ENCODE measurements around the gene MATN4. TPM values are rescaled to one million over a fixed set of nuclear protein-coding genes. Genes with fewer than 3 reads are reported as not detected.

MATN4 gene
- total RNA-seq (under 1 TPM in 2 of 9 donors, not detected in 7; 0.06 to 0.15 TPM), polyA plus RNA-seq (under 1 TPM in 2 of 3 donors, not detected in 1; 0.16 to 0.37 TPM)
- long read RNA-seq, donor 1: 0 reads
- long read RNA-seq, donor 2: 0 reads
- long read RNA-seq, donor 3: 0 reads
- long read RNA-seq, donor 4: 0 reads
- long read RNA-seq, donor 5: 0 reads
- long read RNA-seq, donor 6: 0 reads
- long read RNA-seq, donor 7: 0 reads
- long read RNA-seq, donor 8: 0 reads
- long read RNA-seq, donor 9: 0 reads
- long read RNA-seq, donor 10: 0 reads

GRCh38 chr20:45308117-45308778 lies at the start of gene MATN4:
Gene MATN4 (minus strand): TSS chr20:45308299. CDS start chr20:45305582, 2,717 bp downstream.
- Histone ChIP-seq H3K4me3 (no peak within 1 kb of the TSS), H3K9me3 (replicated peaks in 1 of 3) (no peaks in the 10 kb centered on the region), H3K4me1 (replicated peaks in 1 of 2) (no peaks in the 10 kb centered on the region), H3K36me3 (replicated peaks in 1 of 2) (no peaks in the 10 kb centered on the region), H3K27me3 (peaks cover 33% of the 10 kb centered on the region), H3K27ac (no peak within 1 kb of the TSS)
- WGBS, 4 donors: 60 to 73% (median 69%) methylated on average over 5 to 20 of the region's 20 CpGs
- no peak for DNase-seq
- intact Hi-C loops (cut with DNase I): no loop called here
- TF ChIP-seq POLR2A (IDR thresholded peaks at IDR 0.05): no peak
- TF ChIP-seq, protein P1, sequence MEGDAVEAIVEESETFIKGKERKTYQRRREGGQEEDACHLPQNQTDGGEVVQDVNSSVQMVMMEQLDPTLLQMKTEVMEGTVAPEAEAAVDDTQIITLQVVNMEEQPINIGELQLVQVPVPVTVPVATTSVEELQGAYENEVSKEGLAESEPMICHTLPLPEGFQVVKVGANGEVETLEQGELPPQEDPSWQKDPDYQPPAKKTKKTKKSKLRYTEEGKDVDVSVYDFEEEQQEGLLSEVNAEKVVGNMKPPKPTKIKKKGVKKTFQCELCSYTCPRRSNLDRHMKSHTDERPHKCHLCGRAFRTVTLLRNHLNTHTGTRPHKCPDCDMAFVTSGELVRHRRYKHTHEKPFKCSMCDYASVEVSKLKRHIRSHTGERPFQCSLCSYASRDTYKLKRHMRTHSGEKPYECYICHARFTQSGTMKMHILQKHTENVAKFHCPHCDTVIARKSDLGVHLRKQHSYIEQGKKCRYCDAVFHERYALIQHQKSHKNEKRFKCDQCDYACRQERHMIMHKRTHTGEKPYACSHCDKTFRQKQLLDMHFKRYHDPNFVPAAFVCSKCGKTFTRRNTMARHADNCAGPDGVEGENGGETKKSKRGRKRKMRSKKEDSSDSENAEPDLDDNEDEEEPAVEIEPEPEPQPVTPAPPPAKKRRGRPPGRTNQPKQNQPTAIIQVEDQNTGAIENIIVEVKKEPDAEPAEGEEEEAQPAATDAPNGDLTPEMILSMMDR (IDR thresholded peaks at IDR 0.05): no peak

- Histone ChIP-seq H3K9me3 (replicated peaks in 1 of 3) (no peaks in the 10 kb centered on the region), H3K4me1 (replicated peaks in 1 of 2) (peaks cover 38 to 46% of the 10 kb centered on the region in 2 donors), H3K36me3 (replicated peaks in 1 of 2) (no peaks in the 10 kb centered on the region), H3K27me3 (no peaks in the 10 kb centered on the region), H3K4me3 (peak overlapping the region in 1 of 4 donors; percentile 5), H3K27ac (peak overlapping the region; percentile 32 to 91 (median 81))
- WGBS, 4 donors: 53 to 60% (median 57%) methylated on average over 5 of the region's 5 CpGs
- TF ChIP-seq, protein P1 (IDR thresholded peaks at IDR 0.05): no peak
- TF ChIP-seq POLR2A (IDR thresholded peaks at IDR 0.05): peak in 1 of 2 donors; percentile 41
- intact Hi-C loops (cut with DNase I): no loop called here
- DNase-seq: peak in 2 of 7 donors; percentile 48 to 67
Observed at GRCh38 chr20:45355209-45356084, 47.3 kb upstream of the MATN4 start.

DNA sequence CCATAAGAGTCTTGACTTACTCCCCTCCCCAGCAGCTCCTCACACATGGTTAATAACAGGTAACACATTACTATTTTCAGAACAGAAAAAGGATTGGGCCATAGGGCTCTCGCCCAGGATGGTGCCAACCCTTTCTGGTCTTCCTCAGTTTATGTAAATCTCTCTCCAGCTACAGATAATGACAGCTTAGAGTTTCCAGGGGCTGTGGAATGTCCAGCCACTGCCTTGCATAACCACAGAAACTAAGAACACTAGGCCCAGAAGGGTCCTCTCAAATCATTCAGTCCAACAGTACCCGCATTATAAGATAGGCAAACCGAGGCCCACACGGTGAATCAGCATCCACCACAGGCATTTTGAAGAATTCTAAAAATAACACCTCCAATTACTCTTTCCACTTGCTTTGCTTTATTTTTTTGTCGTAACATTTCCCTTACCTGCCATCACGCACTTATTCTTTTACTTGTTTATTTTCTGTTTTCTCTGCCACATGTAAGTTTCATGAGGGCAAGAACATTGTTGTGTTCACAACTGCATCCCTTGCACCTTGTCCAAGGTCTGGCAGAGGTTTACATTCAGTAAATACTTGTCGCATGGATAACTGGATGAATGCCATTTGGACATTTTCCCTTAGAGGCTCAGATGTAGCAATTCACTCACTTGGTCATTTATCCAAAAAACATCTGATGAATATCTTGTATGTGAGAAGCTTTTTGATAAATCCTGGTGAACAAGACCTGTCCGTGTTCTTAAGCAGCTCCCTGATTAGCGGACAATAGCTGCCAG lies 46.5 kb upstream of the MATN4 start:
- intact Hi-C loops (cut with DNase I): no loop called here
- Histone ChIP-seq H3K9me3 (replicated peaks in 1 of 3) (no peaks in the 10 kb centered on the region), H3K36me3 (replicated peaks in 1 of 2) (no peaks in the 10 kb centered on the region), H3K27me3 (no peaks in the 10 kb centered on the region), H3K4me1 (replicated peaks in 1 of 2) (peaks cover 31 to 38% of the 10 kb centered on the region in 2 donors), H3K27ac (peak overlapping the region; percentile 14 to 91 (median 81)), H3K4me3 (peak overlapping the region in 1 of 4 donors; percentile 5)
- TF ChIP-seq POLR2A (IDR thresholded peaks at IDR 0.05): no peak
- TF ChIP-seq, protein P1 (IDR thresholded peaks at IDR 0.05): no peak
- DNase-seq: peak in 1 of 7 donors; percentile 40
- 39 to 61% (median 52%) methylated on average over 9 of the region's 9 CpGs for WGBS, 4 donors

All from adrenal gland (tissue), 19 donors.